OCI-LY7 (cell line): ENCODE data around the gene LMO4. TPM values are rescaled to one million over a fixed set of nuclear protein-coding genes. Genes with fewer than 3 reads are reported as not detected.

Source experiments
- BruUV-seq: library from RNA; stranded (reverse); fragments of 400-500 nt; replicated peaks from 2 replicates; lab custom pipeline; 2021; lab: Mats Ljungman, UMichigan
- CTCF ChIA-PET: fragments of 300-600 bp; sonication (Branson Sonifier 250); formaldehyde crosslinking; loops from one replicate; lab custom pipeline; 2022; ENCODE audit warnings: antibody characterized with exemption; ENCODE audit not compliant: unreplicated experiment; lab: Charles Lee
- POLR2A ChIA-PET: fragments of 300-600 bp; sonication (Branson Sonifier 250); formaldehyde crosslinking; loops from one replicate; lab custom pipeline; 2022; ENCODE audit warnings: antibody characterized with exemption; lab: Charles Lee
- DNase-seq: peaks from one replicate; pipeline ENCODE4 v3.0.0-alpha.2; 2015; ENCODE audit warnings: low spot score
- H2AFZ ChIP-seq: fragments of 200-600 bp; sonication (generic), shearing (Covaris generic); 2 replicates; pipeline ENCODE4 v1.6.1; 2014; ENCODE audit warnings: mild to moderate bottlenecking, antibody characterized with exemption, low read length, moderate library complexity
- H3K27ac ChIP-seq: fragments of 200-600 bp; sonication (generic); 2 replicates; pipeline ENCODE4 v1.5.1; 2014; ENCODE audit warnings: mixed run types, low read depth, mild to moderate bottlenecking, moderate library complexity, low read length, inconsistent platforms; ENCODE audit not compliant: poor library complexity, severe bottlenecking
- H3K36me3 ChIP-seq: fragments of 200-600 bp; sonication (generic); 2 replicates; pipeline ENCODE4 v1.6.1; 2014; ENCODE audit warnings: mild to moderate bottlenecking, antibody characterized with exemption, low read length, moderate library complexity, mixed read lengths; ENCODE audit not compliant: insufficient read depth
- H3K4me1 ChIP-seq: fragments of 200-600 bp; sonication (generic); 2 replicates; pipeline ENCODE4 v1.5.1; 2014; ENCODE audit warnings: mild to moderate bottlenecking, low read length; ENCODE audit not compliant: insufficient read depth, poor library complexity, severe bottlenecking
- H3K4me2 ChIP-seq: fragments of 200-600 bp; sonication (generic); 2 replicates; pipeline ENCODE4 v1.6.1; 2014; ENCODE audit warnings: mild to moderate bottlenecking, low read length
- H3K4me3 ChIP-seq: fragments of 200-600 bp; sonication (generic); 2 replicates; pipeline ENCODE4 v1.5.1; 2014; ENCODE audit warnings: mild to moderate bottlenecking, low read depth, low read length; ENCODE audit not compliant: poor library complexity, severe bottlenecking
- H3K79me2 ChIP-seq: fragments of 200-600 bp; sonication (generic); 2 replicates; pipeline ENCODE4 v1.6.1; 2016; ENCODE audit warnings: low read depth, mild to moderate bottlenecking, low read length, moderate library complexity, mixed read lengths; ENCODE audit not compliant: insufficient read depth
- H3K9me2 ChIP-seq: fragments of 200-600 bp; sonication (generic); 2 replicates; pipeline ENCODE4 v1.6.1; 2016; ENCODE audit warnings: mild to moderate bottlenecking, low read length, mixed read lengths; ENCODE audit not compliant: insufficient read depth
- H3K9me3 ChIP-seq: fragments of 200-600 bp; sonication (generic); 2 replicates; pipeline ENCODE4 v1.6.1; 2014; ENCODE audit warnings: mild to moderate bottlenecking, mixed run types, low read length, mixed read lengths
- H4K20me1 ChIP-seq: fragments of 200-600 bp; sonication (generic); 2 replicates; pipeline ENCODE4 v1.6.1; 2014; ENCODE audit warnings: mild to moderate bottlenecking, antibody characterized with exemption, low read length, moderate library complexity, mixed read lengths; ENCODE audit not compliant: insufficient read depth
- CTCF ChIP-seq: fragments of 200-600 bp; sonication (generic); conservative IDR thresholded peaks from 2 replicates; pipeline ENCODE4 v1.5.1; 2014; ENCODE audit warnings: mild to moderate bottlenecking, antibody characterized with exemption, low read length, moderate library complexity, mixed read lengths
- EZH2phosphoT487 ChIP-seq: fragments of 200-600 bp; sonication (generic); IDR thresholded peaks from 2 replicates; pipeline ENCODE4 v1.6.1; 2018; ENCODE audit warnings: low read depth, borderline replicate concordance, mild to moderate bottlenecking, mixed run types, antibody characterized with exemption, low read length, moderate library complexity, mixed read lengths
- intact Hi-C: fragments of 100-400 bp; cut with micrococcal nuclease; formaldehyde crosslinking; loops from one replicate; pipeline ENCODE4 v1.10.0; 2022; ENCODE audit not compliant: unreplicated experiment
- total RNA-seq, 2 experiments: library from RNA; depleted of rRNA in 1 of 2; stranded (reverse); fragments of >200 nt in 1 of 2; shearing (Covaris generic) in 1 of 2; gene quantifications; 2 replicates each; pipeline ENCODE4 v1.2.3, GENCODE V29; 2014 to 2022

Gene LMO4
- total RNA-seq, 2 experiments from 2014 or later: 19.9 to 35.8 TPM

- H3K4me1 ChIP-seq: no peaks in the 10 kb centered on the region
- no peak for TF ChIP-seq CTCF
- TF ChIP-seq EZH2phosphoT487: no peak
- H3K27ac ChIP-seq: no peak overlapping the region
- no peak overlapping the region for H3K4me3 ChIP-seq
- H3K4me2 ChIP-seq: no peak overlapping the region
- H4K20me1 ChIP-seq: no peaks in the 10 kb centered on the region
- CTCF ChIA-PET: no interaction called here
- no peak for DNase-seq
- H3K79me2 ChIP-seq: no peaks in the 10 kb centered on the region
- intact Hi-C loops: no loop called here
- H2AFZ ChIP-seq: no peak overlapping the region
- BruUV-seq: no TSS peak
- no peaks in the 10 kb centered on the region for H3K36me3 ChIP-seq
- POLR2A ChIA-PET: no interaction called here
- H3K9me2 ChIP-seq: no peaks in the 10 kb centered on the region
- H3K9me3 ChIP-seq: no peaks in the 10 kb centered on the region
Measured at GRCh38 chr1:87318056-87318650, 10.5 kb upstream of the LMO4 start.

- no peak overlapping the region for H3K4me3 ChIP-seq
- H3K27ac ChIP-seq: no peak overlapping the region
- TF ChIP-seq CTCF: no peak
- no peak for TF ChIP-seq EZH2phosphoT487
- H4K20me1 ChIP-seq: no peaks in the 10 kb centered on the region
- intact Hi-C loops: no loop called here
- no peak for DNase-seq
- ChIA-PET CTCF (no interaction called here), POLR2A (no interaction called here)
- BruUV-seq: no TSS peak
- H3K4me2 ChIP-seq: no peak overlapping the region
- no peaks in the 10 kb centered on the region for H3K36me3 ChIP-seq
- H2AFZ ChIP-seq: no peak overlapping the region
- H3K9me2 ChIP-seq: no peaks in the 10 kb centered on the region
- no peaks in the 10 kb centered on the region for H3K4me1 ChIP-seq
- no peaks in the 10 kb centered on the region for H3K79me2 ChIP-seq
- H3K9me3 ChIP-seq: no peaks in the 10 kb centered on the region
Measured at GRCh38 chr1:87318806-87319205, 9.9 kb upstream of the LMO4 start.
